Dedifferentiated amniotic fluid mesenchymal stem cell (primary cell): ENCODE measurements around the gene TRNP1.

Experiments
- DNase-seq: peaks from one replicate; pipeline ENCODE4 v3.0.0-alpha.2; 2016; ENCODE audit errors: extremely low spot score

Gene TRNP1

DNA sequence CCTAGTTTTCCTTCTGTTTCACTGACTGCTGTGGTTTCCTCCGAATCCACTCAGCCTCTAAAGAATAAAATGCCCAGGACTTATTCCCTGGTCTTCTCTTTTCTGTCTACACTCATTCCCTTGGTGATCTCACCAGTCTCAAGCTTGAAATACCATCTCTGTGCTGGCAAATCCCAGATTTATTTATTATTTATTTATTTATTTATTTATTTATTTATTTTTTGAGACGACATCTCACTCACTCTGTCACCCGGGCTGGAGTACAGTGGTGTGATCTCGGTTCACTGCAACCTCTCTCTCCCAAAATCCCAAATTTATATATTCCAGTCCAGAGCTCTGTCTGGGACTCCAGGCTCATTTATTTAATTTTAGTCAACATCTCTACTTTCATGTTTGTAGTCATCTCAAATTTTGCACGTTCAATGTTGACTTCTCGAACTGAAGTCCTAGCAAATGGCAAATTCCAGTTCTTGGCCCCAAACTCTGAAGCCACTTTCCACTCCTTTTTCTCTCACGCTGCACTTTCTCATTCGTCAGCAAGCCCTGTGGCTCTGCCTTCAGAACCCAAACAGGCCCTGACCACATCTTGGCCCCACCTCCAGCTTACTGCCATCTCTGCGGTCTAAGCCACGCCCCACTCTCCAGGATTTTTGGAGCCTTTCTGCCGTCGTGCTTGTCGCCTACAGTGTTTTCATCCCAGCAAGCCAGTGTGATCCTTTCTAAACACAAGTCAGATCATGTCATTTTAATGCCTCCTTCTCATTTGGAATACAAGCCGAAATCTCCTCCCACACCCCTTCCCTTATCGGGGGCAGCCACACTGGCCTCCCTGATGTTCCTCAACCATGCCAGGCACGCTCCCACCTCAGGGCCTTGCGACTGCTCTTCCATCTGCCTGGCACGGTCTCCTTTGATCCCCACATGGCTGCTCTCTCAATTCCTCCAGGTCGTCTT is 33.4 kb downstream of the TRNP1 start:
- DNase-seq: no peak

GRCh38 chr1:27027575-27028250 is 34.2 kb downstream of the TRNP1 start:
- DNase-seq: no peak

DNA sequence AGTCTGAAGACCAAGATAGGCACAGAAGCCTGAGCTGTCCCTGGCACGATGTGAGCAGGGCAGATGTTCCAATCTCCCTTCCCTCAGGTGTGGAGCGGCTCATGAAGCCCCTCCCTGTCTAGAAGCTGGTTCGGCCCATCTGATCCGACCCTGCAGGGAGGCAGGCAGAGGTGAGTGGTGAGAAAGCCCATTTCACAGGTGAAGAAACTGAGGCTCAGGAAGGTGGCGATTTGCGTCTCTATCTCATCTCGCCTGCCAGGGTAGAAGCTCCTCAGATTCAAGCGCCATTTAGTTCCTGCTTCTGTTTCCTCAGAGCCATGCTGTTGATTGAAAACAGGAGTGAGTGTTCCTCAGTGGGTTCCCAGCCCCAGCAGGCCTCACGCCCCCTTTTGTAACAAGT is 36.0 kb downstream of the TRNP1 start:
- no peak for DNase-seq

GRCh38 chr1:27031235-27032118 is 38.0 kb downstream of the TRNP1 start:
- DNase-seq: no peak

GRCh38 chr1:27032119-27032461 is 38.6 kb downstream of the TRNP1 start:
- no peak for DNase-seq

GRCh38 chr1:27033043-27033746 is 39.7 kb downstream of the TRNP1 start:
- DNase-seq: no peak

DNA sequence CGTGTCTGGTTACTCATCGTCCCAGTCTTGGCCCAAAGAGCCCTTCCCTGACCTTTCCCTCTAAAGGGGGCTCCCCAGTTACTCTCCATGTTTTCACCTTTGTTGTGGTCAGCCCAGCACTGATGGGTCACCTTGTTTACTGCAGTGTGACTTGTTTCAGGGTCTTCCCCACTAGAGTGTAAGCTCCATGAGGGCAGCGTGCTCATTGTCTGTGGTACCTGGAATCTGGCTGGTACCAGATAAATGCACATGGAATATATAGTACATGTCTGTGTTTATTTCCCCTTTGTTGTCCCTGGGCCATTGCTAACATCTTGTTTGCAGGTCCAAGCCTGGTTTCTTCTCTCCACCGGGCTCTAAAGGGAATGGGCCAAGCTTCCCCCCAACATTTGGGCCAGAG is 41.9 kb downstream of the TRNP1 start:
- no peak for DNase-seq

GRCh38 chr1:27036718-27037117 is 43.2 kb downstream of the TRNP1 start:
- no peak for DNase-seq

DNA sequence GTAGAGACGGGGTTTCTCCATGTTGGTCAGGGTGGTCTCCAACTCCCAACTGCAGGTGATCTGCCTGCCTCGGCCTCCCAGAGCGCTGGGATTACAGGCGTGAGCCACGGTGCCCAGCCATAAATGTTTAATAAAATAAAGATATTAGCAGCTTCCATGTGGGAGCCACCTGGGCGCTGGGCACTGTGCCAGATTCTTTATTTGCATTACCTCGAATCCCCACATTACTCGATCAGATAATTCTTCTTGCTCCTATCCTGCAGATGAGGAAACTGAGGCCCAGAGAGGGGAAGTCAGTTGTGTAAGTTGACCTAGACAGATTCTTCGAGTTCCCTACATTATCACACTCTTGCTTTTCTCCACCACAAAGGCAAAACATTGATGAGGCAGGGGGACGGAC is 44.0 kb downstream of the TRNP1 start:
- DNase-seq: no peak

GRCh38 chr1:27038020-27038419 is 44.5 kb downstream of the TRNP1 start:
- DNase-seq: no peak

- no peak for DNase-seq
These were observed 49.2 kb downstream of the TRNP1 start for GRCh38 chr1:27042670-27043069.

GRCh38 chr1:27044613-27045151 is 51.2 kb downstream of the TRNP1 start:
- peak; percentile 77 for DNase-seq

DNA sequence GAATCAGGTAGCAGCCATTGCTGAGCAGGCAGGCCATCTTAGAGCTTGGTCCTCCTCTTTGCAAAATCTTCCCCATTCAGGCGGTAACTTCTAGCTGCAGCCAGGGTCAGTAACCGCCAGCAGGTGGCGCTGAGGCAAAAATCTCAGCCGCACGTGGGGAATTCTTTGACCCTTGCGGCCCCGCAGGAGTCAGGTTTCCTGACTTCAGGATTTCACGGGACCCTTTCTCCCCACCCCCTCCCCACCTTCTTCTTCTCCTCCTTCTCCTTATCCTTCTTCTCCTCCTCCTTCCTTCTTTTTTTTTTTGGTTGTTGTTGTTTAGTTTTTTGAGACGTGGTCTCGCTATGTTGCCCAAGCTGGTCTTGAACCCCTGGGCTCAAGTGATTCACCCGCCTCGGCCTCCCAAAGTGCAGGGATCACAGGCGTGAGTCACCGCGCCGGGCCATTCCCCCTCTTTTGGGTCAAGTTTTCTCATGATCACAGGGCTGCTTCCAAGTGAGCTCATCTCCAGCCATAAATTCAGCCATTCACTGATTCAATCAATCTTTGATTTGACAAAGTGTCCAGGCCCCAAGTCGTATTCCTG is 52.6 kb downstream of the TRNP1 start:
- DNase-seq: peak; percentile 39

DNA sequence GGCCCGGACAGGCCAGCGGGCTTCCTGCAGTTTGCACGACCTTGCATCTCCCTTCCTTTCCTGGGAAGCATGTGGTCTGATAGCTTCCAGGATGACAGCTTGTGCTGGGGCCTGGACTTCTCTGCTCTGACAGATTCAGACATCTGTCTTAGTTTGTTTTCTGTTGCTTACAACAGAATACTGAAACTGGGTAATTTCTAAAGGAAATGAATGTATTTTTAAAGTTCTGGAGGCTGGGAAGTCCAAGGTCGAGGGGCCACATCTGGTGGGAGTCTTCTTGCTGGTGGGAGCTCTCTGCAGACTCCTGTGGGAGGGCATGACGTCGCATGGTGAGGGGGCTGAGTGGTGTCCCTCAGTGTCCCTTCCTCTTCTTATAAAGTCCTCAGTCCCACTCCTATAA is 54.4 kb downstream of the TRNP1 start:
- no peak for DNase-seq

GRCh38 chr1:27049100-27049499 is 55.6 kb downstream of the TRNP1 start:
- DNase-seq: no peak

DNA sequence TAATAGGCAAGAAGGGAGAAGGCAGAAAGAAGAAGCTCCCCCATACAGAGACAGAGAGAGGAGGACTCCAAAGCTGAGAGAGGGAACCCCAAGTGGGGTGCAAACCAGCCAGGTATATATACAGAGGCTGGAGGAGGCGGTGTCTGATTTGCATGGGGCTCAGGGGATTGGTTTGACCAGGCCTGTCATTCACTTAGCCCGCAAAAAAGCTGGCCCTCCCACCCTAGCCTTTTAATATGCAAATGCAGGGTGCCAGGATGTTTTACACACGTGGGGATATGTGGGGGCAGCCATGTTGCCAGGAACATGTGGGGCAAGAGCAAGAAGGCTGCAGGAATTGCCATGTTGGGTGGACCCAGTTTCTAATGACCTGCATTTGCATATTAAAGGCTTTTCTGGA is 56.1 kb downstream of the TRNP1 start:
- no peak for DNase-seq
